Fibroblast of mammary gland (primary cell): ENCODE measurements around the gene DOK7.

ENCODE experiments used
- DNase-seq: peaks from one replicate; pipeline ENCODE4 v3.0.0-alpha.2; 2010; ENCODE audit warnings: low read depth
- H3K4me3 ChIP-seq: 2 replicates; pipeline ENCODE4 v1.5.1; 2011; ENCODE audit warnings: low read depth, mild to moderate bottlenecking, low read length, moderate library complexity; ENCODE audit not compliant: control insufficient read depth
- TF ChIP-seq, protein P1 (sequence below): conservative IDR thresholded peaks from 2 replicates; pipeline ENCODE4 v1.5.1; 2011; ENCODE audit warnings: low read depth, low read length, inconsistent platforms; ENCODE audit not compliant: control insufficient read depth, insufficient read depth

DOK7 gene

DNA sequence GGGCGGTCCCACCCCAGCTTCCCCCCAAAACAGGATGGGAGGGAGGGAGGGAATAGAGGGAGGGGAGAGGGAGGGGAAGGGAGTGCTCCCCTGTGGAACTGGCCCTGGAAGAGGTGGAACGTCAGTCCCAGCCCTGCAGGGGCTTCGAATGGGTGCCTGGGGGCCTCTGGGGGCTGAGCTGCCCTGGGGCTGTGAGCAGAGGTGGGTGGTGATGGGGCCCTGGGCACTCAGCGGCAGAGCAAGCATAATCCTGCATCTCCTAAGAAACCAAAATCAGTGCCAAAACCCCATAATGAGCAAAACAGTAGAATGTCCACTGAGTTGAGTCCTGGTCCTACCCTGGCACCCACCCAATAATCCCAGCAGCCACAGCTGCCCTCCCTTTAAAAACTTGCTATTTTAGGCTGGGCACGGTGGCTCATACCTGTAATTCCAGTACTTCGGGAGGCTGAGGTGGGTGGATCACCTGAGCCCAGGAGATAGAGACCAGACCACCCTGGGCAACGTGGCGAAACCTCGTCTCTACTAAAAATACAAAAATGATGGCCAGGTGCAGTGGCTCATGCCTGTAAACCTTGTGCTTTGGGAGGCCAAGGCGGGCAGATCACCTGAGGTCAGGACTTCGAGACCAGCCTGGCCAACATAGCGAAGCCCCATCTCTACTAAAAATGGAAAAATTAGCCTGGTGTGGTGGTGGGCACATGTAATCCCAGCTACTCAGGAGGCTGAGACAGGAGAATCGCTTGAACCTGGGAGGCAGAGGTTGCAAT lies 11.1 kb downstream of the DOK7 start:
- no peak for DNase-seq
- no peak overlapping the region for H3K4me3 ChIP-seq
- TF ChIP-seq, protein P1, sequence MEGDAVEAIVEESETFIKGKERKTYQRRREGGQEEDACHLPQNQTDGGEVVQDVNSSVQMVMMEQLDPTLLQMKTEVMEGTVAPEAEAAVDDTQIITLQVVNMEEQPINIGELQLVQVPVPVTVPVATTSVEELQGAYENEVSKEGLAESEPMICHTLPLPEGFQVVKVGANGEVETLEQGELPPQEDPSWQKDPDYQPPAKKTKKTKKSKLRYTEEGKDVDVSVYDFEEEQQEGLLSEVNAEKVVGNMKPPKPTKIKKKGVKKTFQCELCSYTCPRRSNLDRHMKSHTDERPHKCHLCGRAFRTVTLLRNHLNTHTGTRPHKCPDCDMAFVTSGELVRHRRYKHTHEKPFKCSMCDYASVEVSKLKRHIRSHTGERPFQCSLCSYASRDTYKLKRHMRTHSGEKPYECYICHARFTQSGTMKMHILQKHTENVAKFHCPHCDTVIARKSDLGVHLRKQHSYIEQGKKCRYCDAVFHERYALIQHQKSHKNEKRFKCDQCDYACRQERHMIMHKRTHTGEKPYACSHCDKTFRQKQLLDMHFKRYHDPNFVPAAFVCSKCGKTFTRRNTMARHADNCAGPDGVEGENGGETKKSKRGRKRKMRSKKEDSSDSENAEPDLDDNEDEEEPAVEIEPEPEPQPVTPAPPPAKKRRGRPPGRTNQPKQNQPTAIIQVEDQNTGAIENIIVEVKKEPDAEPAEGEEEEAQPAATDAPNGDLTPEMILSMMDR, result no peak

DNA sequence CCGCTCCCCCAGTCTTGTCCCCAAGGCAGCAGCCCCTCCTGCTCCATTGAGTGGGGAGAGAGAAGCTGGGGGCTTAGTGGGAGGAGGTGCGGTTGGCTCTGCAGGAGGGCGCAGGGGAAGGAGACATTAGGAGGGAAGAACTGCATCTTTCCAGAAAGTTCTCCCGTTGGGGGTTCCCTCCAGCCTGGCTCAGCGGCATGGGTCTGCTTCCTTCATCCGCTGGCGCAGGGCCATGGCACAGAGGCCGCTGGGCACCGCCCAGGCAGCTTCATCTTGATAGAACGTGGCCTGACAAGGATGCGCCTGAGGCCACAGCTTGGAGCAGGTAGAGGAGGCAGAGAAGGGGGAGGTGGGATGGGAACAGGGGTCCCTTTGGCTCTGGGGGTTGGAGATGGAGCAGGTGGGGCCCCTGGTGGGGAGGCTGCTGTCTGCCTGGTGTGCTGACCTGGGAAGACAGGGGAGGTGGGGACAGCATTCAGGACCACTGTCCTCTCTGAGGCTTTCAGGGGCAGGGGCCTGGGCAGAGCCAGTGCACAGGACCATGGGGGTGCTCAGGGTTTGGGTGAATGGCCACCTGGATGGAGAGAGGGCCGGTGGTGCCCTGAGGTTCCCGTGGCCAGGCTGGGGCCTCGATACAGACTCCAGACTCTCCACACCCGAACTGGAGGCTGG lies 12.1 kb downstream of the DOK7 start:
- no peak overlapping the region for H3K4me3 ChIP-seq
- no peak for DNase-seq
- TF ChIP-seq, protein P1, result no peak

DNA sequence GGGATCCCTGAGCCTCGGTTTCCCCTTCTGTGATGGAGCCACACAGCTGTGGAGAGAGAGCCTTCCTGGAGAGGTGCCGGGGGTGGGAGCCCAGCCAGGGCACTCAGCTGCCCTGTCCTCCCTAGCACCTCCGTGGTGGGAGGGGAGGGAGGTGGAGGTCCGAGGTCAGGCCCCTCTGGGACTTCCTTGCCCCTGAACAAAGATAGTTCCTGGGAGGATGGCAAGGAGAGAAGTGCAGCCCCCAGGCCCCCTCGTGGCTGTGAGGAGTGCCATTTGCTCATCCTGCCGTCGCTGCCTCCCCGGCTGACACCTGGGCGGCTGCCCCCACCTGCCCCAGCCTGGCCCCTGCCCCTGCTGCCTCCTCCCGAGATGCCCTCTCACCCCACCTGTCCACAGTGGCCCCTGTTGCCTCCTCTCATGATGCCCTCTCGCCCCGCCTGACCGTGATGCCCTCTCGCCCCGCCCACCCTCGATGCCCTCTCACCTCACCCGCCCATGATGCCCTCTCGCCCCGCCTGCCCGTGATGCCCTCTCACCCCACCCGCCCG lies 12.7 kb downstream of the DOK7 start:
- no peak for DNase-seq
- H3K4me3 ChIP-seq, result no peak overlapping the region
- TF ChIP-seq, protein P1, result no peak

DNA sequence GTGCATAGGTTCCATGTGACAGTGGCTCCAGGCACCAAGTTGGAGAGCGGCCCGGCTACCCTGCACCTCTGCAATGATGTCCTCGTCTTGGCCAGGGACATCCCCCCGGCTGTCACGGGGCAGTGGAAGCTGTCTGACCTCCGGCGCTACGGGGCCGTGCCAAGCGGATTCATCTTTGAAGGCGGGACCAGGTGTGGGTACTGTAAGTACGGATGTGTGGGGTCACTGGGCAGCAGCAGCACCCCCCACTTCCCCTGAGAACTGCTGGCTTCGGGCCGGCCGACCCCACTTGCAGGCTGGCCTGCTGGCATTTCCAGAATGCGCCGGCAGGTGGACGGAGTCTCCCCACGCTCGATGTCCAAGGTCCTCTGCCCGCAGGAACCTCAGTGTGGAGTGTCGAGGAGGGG lies 13.2 kb downstream of the DOK7 start:
- TF ChIP-seq, protein P1, result no peak
- no peak overlapping the region for H3K4me3 ChIP-seq
- no peak for DNase-seq

DNA sequence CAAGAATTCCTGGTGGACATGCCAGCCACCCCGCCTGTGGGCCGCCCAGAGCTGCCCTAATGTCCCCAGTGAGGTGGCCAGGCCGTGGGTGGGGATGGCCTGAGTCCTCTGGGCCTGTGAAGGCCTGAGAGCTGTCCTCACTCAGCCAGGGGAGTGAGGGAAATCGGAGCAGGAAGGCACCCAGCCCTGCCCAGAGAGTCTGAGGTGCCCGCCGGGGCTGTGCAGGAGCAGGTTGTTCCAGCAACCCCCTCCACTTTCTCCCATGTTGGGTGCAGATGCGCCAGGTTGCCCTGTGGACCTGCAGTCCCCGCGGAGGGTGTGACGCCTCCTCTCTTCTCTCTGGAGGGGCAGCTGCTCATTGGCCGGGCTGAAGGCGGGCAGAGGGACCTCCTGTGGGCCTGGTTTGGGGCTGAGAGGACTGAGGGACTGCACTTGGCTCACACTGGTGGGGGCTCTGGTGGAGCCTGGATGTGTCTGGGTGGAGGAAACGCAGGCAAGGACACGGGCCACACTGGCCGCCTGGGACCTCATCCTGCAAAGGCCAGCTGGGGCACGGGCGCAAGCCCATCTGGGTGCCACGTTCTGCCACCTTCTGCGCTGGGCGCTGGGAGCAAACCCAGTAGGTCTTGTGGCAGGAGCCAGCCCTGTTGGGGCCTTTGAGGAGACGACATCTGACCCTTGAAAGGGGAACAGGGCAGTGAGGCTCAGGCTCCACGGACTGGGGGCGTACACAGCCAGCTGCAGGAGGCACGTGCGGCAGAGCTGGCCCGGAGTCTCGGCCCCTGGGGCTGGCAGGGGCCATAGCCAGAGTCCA lies 14.0 kb downstream of the DOK7 start:
- TF ChIP-seq, protein P1, result no peak
- no peak for DNase-seq
- no peak overlapping the region for H3K4me3 ChIP-seq

DNA sequence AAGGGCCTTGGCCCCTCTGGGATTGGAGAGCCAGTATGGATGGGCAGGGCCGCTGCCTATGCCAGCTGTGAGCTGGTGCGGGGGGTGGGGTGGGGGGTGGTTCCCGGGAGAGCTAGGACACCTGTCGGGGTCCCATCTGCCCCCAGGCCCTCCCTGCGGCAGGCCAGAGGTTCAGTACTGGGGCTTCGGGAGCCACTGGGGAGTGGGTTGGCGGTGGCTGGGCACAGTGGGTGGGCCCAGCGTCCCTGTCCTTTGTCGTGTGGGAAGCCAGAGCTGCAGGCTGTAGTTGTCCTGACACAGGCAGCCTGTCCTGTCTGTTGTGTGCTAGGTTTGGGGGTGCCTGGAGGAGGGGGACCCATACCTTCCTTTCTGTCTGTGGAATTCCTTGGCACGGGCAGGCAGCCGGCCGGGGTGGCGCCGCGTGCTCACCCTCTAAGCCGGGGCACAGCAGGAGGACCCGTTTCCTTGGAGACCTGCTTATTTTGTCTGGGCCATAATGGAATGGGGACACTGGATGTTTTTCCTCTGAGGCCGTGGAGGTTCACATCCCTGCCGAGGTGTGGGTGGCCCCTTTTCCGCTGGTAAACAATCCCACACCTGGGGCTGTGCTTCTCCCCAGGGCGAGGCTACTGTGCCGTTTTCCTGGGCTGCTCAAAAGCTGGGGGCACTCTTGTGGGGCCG lies 14.8 kb downstream of the DOK7 start:
- TF ChIP-seq, protein P1, result no peak
- DNase-seq, result no peak
- H3K4me3 ChIP-seq, result no peak overlapping the region
